GM13976 (cell line): Measurements from ENCODE around the gene KANK3.

Source experiments
- DNase-seq: peaks from one replicate; pipeline ENCODE4 v3.0.0; 2012; ENCODE audit warnings: low spot score
- CTCF ChIP-seq: IDR thresholded peaks from 2 replicates; pipeline ENCODE4 v1.5.1; 2012; ENCODE audit warnings: borderline replicate concordance, mild to moderate bottlenecking; ENCODE audit not compliant: insufficient read depth; ENCODE audit errors: extremely low read depth, missing control alignments, control extremely low read depth
- in situ Hi-C: fragments of 300-500 bp; cut with MboI; formaldehyde crosslinking; loops from one replicate; pipeline ENCODE4 v1.12.0; 2022; ENCODE audit warnings: low sequenced_read_pairs, mixed read lengths, inconsistent platforms; ENCODE audit not compliant: unreplicated experiment

Gene KANK3

GRCh38 chr19:8342684-8343482 lies at the start of gene KANK3:
Gene KANK3 (minus strand): TSS chr19:8343262. CDS start chr19:8337828, 5,434 bp downstream.
- no peak for TF ChIP-seq CTCF
- in situ Hi-C loops: no loop called here
- DNase-seq: peak; percentile 100

GRCh38 chr19:8392017-8392591 lies 49.0 kb upstream of the KANK3 start:
- no peak for DNase-seq
- TF ChIP-seq CTCF: no peak
- in situ Hi-C loops: no loop called here

GRCh38 chr19:8391198-8392016 lies 48.3 kb upstream of the KANK3 start:
- DNase-seq: peak; percentile 9
- in situ Hi-C loops: no loop called here
- no peak for TF ChIP-seq CTCF

- TF ChIP-seq CTCF: no peak
- peak; percentile 96 for DNase-seq
- in situ Hi-C loops: no loop called here
Observed at GRCh38 chr19:8390617-8390981, 47.5 kb upstream of the KANK3 start.

- peak; percentile 97 for DNase-seq
- TF ChIP-seq CTCF: no peak
Observed at GRCh38 chr19:8389891-8390616, 47.0 kb upstream of the KANK3 start, which contains the start of gene RAB11B. Gene RAB11B (plus strand): TSS chr19:8390360. CDS start chr19:8390417, 57 bp downstream.

GRCh38 chr19:8388612-8388958 lies 45.5 kb upstream of the KANK3 start:
- TF ChIP-seq CTCF: no peak
- in situ Hi-C loops: no loop called here
- DNase-seq: no peak

More at GRCh38 chr19:8389891-8390616, 47.0 kb upstream of the KANK3 start, which contains the start of gene RAB11B:
- in situ Hi-C loops: no loop called here
